HG03108 (cell line): ENCODE measurements around the gene KIDINS220.
"Not testable (repeated sequence)": the region's sequence is repeated elsewhere in the genome, so short reads cannot be mapped to it uniquely, and the experiment has no call there.

Source experiments
- ATAC-seq: cut with Tn5 transposase; IDR thresholded peaks from one replicate; pipeline ENCODE4 v1.9.1; 2021; ENCODE audit warnings: moderate library complexity; ENCODE audit not compliant: unreplicated experiment

Gene KIDINS220

DNA sequence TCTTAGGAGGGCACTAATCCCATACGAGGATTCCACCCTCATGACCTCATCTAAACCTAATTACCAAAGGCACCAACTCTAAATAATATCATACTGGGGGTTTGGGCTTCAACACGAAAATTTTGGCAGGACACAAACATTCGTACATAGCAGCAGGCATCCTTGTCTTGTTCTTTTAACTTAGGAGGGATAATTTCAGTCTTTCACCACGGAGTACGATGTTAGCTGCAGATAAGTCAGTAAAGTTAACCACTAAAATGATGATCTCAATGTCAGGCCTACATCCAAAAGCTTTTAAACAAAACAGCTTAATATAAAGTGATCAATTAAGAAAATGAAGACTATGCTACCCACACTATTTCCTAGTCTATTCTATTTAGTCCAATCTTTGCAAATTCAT lies 80.7 kb downstream of the KIDINS220 start:
- no peak for ATAC-seq

DNA sequence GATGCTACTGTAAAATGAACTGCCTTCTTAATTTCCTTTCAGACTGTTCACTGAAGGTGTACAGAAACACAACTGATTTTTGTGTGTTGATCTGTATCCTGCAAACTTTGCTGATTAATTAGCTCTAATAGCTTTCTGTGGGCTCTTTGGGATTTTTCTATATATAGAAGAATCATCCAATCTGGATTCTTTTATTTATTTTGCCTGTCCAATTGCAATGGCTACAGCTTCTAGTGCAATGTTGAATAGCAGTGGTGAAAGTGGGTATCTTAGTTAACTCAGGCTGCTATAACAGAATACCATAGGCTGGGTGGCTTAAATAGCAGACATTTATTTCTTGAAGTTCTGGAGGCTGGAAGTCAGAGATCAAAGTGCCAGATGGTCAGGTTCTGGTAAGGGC lies 81.2 kb downstream of the KIDINS220 start:
- no peak for ATAC-seq

DNA sequence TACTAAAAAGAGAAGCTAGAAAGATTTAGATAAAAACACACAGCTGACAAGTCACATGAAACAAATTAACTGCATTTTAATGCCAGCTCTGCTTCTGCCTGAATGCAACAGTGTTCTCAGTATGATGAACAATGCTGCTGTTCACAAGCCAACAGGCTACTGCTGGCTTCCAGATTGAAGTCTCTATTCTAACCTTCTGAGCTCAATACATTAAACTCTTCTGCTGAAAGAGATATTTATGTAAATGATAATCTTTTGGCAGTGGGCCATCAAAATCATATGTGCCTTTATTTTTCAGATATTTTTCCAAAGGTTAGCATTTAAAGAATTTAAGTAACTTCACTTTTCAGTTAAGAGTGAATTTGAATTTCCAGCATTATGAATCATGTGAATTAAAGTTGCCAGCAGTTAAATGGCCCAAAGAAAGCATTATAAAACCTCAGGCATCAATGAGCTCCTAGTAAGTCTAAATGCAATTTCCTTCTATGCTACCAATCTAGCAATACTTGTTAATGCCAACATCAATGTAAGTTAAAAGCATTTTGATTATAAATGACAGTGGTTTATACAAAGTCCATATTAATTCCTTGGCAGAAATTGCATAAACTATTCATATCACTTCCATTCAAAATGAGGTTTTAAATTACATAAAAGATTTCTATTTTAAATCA lies 83.2 kb downstream of the KIDINS220 start:
- no peak for ATAC-seq

DNA sequence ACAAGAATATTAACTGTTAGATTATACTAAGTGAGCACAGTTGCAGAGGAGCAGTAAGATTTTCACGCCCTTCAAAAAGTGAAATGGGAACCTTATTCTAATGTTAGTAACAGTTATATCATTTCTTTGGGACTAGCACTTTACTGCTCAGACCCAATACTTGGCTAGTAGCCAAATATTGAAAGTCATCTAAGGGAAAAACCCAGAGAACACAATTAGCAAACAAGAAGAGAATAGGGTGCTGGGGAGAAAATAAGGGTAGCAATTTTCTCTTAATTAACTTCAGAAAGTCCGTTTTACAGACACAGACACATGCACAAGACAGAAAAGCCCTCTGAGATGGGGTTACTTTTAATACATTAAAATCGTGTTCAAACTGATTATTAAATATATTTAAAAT lies 83.8 kb downstream of the KIDINS220 start:
- ATAC-seq: no peak

DNA sequence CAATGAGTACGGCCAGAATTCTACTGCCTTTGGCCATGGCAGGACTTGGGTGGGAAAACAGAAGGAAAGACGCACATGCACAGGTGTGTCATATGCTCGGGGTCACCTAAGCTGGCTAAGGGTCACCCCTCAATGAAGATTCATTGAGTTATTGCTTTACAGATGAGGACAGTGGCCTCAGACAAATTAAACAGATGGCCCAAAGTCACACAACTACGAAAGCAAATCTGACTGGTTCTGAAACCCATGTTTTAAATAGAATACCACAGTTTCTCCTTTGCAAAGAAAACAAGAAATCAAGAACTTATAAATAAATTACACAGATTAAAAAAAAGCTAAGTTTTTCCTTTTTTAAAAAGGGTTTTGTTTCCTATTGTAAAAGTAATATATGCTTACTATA lies 85.0 kb downstream of the KIDINS220 start:
- ATAC-seq: peak; percentile 48

DNA sequence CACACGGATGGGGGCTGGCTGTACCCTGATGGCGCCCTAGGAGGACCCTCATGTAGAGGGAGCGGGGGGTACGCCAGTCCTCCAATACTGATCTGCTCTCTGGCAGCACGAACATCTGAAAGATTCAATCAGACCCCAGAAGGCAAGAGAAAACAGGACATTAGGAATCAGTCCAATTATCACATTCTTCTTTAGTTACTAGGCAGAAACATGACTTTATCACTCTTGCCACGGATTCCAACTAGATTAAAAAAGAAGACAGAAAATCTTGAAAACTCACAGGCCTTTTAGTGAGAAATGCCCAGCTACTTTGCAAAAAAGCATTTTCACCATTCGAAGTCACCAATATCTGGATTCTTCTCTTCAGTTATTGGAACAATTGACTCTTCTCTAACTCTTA lies 87.2 kb downstream of the KIDINS220 start:
- no peak for ATAC-seq

DNA sequence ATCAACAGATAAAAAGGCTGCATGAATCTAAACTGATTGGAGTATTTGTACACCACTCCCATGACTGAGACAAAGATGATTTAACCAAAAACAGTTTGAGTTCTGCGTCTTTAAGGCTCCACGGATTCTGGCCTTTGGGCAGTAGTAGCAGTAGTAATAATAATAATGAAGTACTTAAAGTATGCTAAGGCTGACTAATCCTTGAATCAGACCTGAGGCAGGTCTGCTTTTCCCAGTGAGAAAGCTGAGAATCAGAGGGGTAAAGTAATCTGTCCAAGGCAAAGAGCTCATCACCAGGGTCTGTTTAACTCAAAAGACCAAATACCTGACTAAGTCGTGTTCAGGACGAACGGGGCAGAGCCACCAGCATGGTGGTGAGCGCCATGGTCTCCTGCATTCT lies 94.2 kb downstream of the KIDINS220 start:
- ATAC-seq: no peak

DNA sequence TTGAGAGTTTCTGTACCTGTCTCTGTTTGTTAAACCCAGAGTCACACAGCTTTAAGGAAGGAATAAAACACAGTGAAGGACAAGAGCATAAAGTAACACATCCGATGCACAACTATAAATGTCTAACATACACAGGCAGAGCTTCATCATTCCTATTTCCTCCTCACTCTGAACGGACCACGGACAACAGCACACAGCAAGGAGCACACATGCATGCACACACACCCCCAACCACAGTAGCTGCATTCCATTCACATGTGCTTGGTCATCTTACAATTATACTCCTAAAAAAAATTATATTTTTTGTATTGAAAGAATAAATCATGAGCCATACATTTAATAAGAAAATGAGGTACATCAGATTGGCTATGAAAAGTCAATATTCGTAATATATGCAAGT lies 97.3 kb downstream of the KIDINS220 start:
- ATAC-seq: no peak

DNA sequence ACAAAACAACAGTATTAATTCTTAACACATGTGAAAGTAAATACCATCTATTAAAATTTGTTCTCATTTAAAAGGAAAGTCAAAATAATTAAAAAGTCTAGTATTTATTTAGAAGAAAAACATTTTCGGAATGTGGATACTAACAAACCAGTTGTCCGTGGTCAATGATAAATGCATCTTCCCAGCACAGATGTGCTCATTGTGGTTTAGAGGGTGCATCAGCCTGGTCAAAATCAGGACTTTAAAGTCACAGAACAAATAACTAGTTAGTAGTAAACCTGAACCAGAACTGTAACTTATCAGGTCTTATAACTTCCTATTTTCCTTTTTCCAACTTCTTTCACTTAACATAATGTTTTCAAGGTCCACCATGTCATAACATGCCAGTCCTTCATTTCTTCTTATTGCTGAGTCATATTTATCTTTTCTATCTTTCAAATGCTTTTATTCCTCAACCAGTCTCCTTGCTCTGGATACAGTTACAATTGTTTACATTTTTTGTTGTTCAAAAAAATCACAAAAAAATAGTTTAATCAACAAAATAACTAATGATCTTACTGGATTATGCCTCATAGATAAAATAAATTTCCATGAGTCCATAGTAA lies 99.7 kb downstream of the KIDINS220 start:
- ATAC-seq: no peak

DNA sequence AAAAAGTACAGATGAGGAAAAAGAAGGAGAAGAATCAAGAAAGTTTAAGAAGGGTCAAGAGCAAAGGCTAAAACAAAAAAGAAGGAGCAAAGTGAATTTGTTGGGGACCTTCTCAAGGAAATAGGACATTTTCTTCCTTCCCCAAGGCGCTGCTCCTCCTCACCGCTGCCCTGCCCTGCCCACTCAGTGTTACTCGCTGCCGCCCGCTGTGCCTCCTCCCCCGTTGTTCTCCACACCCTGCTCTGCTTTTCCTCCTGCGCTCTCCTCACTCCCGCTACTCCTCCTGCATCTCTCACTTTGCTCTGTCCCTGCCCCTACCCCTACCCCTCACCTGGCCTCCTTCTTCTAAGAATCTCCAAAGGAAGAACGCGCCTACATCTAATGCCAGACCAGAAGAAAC lies 104.8 kb downstream of the KIDINS220 start:
- no peak for ATAC-seq

DNA sequence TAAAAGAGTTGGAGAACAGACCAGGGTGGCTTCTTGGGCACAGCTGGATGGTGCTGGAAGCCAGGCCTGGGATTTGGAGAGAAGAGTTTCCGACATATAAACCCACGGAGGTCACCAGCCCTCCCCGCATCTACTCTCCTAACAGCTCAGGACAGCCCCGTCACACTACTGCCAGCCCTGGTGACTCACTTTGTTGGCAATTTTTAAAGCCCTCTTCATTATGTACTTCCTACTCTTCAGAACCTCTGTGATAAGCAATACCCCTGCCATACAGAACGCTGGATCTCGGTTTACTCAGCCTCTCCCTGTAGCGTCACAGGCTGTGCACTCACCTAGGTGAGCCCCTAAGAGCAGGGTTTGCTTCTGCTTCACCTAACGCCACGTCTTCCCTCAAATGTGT lies 107.5 kb downstream of the KIDINS220 start:
- no peak for ATAC-seq

DNA sequence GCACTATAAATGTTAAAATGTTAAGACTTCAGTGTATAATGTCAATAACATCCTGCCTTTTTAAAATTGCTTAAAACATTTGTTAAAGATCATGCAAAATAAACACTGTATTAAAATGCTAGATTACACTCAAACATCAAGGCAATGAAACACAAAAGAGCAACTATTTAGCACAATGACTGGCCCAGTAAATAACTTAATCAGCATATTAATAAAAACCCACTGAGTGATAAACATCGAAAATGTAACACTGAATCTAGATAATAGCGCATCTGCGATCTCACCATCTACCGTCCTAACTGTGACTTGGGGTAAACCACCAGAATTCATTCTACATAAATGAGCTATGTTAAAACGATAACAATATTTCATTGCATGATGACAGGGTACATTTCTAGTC lies 108.3 kb downstream of the KIDINS220 start:
- not testable (repeated sequence) for ATAC-seq

DNA sequence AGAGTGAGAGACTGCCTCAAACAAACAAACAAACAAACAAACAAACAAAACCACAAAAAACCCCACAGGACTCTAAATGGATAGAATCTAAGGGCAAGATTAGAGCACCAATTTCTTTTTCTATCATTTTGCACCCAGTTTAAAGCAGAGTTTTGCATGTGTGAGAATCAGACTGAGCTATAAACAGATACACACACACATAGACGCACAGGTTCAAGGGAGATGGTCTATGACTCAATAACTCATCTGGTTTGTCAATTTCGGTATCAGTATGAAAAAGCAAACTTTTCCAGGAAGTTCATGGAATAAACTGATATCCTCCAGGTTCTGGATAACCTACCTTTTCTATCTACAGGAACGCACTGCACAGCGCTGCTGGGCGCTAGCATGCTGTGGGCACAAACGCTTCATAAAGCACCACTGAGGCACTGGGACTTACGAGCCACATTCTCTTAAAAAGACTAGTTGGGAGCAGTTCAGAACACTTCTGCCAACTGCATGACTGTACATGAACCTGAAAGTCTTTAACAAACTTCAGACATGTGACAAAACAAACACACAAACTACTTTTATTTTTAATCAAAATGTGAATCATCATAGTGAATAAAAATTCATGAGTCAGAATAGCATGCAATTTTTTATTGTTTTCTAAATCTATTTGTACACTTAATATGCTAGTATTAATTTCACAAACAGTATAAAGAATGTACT lies 109.0 kb downstream of the KIDINS220 start:
- no peak for ATAC-seq

DNA sequence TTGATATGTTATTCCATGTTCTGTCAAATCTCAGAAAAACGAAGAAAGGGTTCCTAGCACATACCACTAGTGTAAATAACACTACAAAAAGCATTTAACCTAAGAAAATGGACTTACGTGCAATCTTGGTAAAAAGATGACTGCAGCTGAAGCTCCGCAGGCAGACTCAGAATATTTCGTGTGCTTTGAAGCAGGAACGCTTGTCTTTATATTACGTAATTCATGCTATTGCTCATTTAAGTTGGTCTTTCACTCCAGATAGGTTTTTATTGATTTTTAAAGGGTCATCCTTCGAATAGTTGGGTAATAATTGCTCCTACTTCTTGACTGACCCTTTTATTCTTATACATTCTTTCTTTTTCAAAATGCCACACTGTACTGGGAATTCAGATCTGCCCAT lies 111.6 kb downstream of the KIDINS220 start:
- ATAC-seq: no peak

DNA sequence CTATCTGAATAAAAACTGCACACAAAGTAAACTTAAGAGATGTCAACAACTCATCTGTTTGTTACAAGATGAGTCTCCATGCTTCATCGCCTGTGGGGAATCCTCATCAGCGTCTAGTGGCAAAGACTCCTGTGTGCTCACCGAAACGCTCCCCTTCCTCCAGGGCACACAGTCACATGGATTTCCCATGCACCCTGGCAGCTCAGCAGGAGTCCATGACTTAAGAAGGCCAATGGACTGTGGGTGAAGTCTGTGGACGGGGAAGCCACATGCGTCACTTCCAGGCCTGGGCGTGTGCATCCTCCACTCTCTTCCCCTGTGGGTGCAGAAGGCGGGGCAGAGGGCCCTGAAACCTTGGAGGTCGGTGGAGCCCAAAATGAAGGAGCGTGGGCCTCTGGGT lies 114.4 kb downstream of the KIDINS220 start:
- ATAC-seq: no peak

DNA sequence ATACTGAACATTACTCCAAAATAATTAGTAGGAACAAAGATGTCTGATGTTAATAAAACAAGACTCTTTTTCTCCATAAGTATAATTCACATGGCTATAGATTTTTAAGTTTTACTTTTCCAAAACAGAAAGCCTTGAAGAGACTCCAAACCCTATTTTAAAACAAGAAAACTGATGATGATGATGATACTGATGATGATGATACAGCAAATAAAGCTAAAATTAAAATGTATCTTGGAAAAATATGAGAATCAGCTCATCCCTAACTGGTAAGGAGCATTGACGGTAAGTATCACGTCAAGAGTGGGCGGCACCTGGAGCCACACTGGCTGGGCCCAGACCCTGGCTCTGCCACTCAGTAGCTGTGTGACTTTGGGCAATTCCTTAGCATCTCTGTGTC lies 116.0 kb downstream of the KIDINS220 start:
- no peak for ATAC-seq

DNA sequence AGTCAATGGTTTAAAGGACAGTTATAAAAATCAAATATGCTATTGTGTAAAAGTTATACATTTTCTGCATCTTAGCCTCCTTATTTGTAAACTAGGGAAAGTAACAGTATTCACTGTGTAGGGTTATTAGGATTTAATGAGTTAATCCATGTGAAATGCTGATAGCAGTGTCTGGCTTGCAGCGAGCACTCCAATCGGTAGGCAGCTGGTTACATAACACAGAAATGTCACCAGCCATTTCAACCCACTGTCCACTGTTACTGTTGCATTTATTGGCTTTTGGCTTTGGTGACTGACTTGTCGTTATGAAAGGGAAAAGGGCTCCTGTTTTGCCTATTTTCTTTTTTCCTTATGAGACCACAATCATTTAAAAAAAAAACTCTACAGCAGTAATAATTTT lies 116.7 kb downstream of the KIDINS220 start:
- ATAC-seq: no peak

DNA sequence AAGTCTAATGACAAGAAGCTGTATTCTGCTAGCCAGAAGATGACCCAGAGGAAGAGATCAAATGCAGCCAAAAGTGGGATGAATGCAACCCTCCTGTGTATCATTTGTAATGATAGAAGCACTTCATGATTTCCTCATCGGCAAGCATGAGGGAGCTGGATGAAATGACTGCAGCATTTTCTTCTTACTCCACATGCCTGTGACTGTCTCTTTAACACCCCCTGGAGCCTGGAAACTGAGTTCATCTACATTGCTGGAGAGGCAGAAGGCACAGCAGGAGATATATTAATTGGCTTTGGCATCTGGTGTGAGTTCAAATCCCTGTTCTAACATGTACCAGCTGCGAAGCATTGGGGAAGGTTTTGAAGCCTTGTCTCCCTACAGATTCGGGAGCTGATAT lies 117.9 kb downstream of the KIDINS220 start:
- ATAC-seq: no peak

DNA sequence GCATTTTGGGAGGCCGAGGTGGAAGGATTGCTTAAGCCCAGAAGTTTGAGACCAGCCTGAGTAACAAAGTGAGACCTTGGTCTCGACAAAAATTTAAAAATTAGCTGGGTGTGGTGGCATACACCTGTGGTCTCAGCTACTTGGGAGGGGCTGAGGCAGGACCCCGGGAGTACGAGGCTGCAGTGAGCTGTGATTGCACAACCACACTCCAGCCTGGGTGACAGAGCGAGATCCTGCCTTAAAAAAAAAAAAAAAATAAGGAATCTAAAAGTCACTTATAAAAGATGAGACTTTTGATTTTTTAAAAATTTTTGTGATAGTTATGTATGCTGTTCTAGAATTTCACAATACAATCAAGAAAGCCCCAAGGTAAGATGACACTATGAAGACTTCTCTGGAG lies 122.4 kb downstream of the KIDINS220 start:
- no peak for ATAC-seq

DNA sequence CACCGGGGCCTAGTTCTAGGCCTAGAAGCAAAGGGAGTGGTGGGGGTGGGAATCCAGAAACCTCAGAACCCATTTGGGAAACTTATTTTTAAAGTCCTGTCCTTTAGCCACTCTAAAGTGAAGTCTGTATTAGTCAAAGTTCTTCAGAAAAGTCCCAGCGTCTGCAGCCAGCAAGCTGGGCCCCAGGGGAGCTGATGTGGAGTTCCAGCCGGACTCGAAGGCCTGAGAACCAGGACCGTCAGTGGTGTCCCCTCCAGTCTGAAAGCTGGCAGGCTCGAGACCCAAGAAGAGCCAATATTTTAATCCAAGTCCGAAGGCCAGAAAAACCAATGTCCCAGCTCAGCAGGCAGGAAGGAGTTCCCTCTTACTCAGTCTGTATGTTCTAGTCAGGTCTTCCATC lies 123.1 kb downstream of the KIDINS220 start:
- no peak for ATAC-seq

DNA sequence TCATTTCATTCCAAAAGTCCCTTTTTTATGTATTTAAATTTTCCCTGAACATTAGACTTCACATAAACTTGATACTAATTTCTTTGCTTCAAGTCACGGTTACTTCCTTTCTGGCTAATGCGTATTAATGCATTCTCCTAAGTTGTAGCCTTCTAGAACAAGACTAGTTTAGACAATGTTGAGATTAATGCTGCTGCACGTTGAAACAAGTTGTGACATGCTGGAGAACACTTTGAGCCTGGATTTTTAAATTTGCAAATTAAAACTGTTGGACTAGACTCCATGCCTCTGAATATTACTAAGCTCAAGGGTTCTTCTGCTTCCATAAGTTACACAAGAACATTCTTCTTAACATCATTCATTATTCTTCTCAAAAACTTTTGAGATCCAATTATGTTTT lies 126.5 kb downstream of the KIDINS220 start:
- ATAC-seq: no peak

DNA sequence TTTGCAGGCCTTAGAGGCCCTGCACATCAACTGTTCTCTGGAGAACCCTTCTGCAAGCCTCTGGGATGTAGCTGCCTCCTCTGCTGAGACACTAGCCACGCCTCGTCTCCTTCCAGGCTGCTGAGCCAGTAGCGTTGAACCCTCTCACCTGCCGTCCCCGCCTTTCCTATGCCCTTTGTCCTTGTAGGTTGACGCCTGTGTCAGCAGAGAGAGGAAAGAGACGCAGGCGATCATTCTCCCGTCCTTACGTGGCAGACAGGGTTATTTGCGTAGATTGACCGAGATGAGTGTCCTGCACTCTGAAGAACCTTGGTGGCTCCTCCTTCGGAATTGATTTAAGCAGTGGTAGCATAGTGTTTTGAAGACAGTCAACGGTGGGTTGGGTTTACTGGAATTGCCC lies 127.8 kb downstream of the KIDINS220 start:
- ATAC-seq: no peak
